ENCODE data around the gene RSPH10B2. TPM values are rescaled to one million over a fixed set of nuclear protein-coding genes. Genes with fewer than 3 reads are reported as not detected.
"Not testable (repeated sequence)": the region's sequence is repeated elsewhere in the genome, so short reads cannot be mapped to it uniquely, and the experiment has no call there.

The RSPH10B2 gene
- polyA plus RNA-seq, 1 of the 3 experiments (the other 2 are of a cell fraction), result 0.10 TPM

DNA sequence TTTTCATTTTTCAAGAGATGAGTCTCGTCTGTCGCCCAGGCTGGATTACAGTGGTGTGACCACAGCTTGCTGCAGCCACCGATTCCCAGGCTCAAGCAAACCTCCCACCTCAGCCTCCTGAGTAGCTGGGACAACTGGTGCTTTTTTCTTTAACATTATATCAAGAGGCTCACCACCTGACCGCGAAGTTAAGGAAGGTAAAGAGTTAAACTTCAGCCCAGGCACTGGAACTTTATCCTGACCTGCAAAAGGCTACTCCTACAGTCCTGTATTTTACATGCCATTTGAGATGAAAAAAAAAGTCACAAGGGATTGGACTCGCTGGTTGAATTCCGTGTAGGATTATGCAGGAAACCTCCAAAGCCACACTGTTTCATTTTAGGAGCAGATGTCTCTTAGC lies 61.6 kb downstream of the RSPH10B2 start:
- POLR2A ChIA-PET; H3K27ac ChIP-seq (ENCODE audit: low read depth in 2 of 2, low read length in 1 of 2); H3F3A ChIP-seq (replicated peaks; ENCODE audit: insufficient read depth); H3K4me2 ChIP-seq; H3K27me3 ChIP-seq (ENCODE audit: insufficient read depth); H3K9ac ChIP-seq; H3K9me3 ChIP-seq; H2AFZ ChIP-seq (ENCODE audit: low read depth); H3K9me2 ChIP-seq; H3K4me1 ChIP-seq (ENCODE audit: control insufficient read depth in 1 of 2, insufficient read depth in 2 of 2, low read depth in 1 of 2, low read length in 1 of 2); CTCF ChIA-PET; DNase-seq; H4K20me1 ChIP-seq (ENCODE audit: insufficient read depth); H3K79me2 ChIP-seq (ENCODE audit: insufficient read depth); H3K4me3 ChIP-seq (ENCODE audit: low read depth in 2 of 2, low read length in 1 of 2): not testable (repeated sequence)
- 97% methylated on average over 7 of the region's 7 CpGs for WGBS (ENCODE audit: low lambda C conversion rate)
- H3K36me3 ChIP-seq (replicated peaks in 1 of 2; ENCODE audit: control insufficient read depth in 1 of 2, insufficient read depth in 2 of 2, low read length in 1 of 2), result peaks cover 10 to 14% of the 10 kb centered on the region in 2 experiments

DNA sequence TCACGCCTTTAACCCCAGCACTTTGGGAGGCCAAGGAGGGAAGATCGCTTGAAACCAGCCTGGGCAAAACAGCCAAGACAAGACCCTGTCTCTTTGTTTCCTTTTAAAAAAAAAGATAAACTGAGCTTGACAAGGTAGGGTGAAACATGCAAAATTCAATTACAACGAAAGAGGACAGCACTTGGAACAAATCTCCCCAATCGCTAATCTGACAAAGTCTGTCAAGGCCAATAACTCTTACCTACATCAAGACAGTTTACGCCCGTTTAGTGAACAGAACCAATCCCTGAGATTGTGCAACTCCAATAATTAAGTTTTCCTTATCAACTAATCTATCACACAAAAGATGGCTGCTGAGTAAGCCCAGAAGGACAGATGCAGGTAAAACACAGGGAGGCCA lies 67.7 kb downstream of the RSPH10B2 start:
- 78% methylated on average over 6 of the region's 6 CpGs for WGBS (ENCODE audit: low lambda C conversion rate)
- H2AFZ ChIP-seq (ENCODE audit: low read depth); POLR2A ChIA-PET; H4K20me1 ChIP-seq (ENCODE audit: insufficient read depth); H3K9me3 ChIP-seq; DNase-seq; H3K27ac ChIP-seq (ENCODE audit: low read depth in 2 of 2, low read length in 1 of 2); H3K4me2 ChIP-seq; CTCF ChIA-PET; H3K79me2 ChIP-seq (ENCODE audit: insufficient read depth); H3K27me3 ChIP-seq (ENCODE audit: insufficient read depth); H3K9ac ChIP-seq; H3K4me1 ChIP-seq (ENCODE audit: control insufficient read depth in 1 of 2, insufficient read depth in 2 of 2, low read depth in 1 of 2, low read length in 1 of 2); H3K9me2 ChIP-seq; H3K4me3 ChIP-seq (ENCODE audit: low read depth in 2 of 2, low read length in 1 of 2); H3F3A ChIP-seq (replicated peaks; ENCODE audit: insufficient read depth): not testable (repeated sequence)
- H3K36me3 ChIP-seq (replicated peaks in 1 of 2; ENCODE audit: control insufficient read depth in 1 of 2, insufficient read depth in 2 of 2, low read length in 1 of 2), result peaks cover 12 to 20% of the 10 kb centered on the region in 2 experiments

DNA sequence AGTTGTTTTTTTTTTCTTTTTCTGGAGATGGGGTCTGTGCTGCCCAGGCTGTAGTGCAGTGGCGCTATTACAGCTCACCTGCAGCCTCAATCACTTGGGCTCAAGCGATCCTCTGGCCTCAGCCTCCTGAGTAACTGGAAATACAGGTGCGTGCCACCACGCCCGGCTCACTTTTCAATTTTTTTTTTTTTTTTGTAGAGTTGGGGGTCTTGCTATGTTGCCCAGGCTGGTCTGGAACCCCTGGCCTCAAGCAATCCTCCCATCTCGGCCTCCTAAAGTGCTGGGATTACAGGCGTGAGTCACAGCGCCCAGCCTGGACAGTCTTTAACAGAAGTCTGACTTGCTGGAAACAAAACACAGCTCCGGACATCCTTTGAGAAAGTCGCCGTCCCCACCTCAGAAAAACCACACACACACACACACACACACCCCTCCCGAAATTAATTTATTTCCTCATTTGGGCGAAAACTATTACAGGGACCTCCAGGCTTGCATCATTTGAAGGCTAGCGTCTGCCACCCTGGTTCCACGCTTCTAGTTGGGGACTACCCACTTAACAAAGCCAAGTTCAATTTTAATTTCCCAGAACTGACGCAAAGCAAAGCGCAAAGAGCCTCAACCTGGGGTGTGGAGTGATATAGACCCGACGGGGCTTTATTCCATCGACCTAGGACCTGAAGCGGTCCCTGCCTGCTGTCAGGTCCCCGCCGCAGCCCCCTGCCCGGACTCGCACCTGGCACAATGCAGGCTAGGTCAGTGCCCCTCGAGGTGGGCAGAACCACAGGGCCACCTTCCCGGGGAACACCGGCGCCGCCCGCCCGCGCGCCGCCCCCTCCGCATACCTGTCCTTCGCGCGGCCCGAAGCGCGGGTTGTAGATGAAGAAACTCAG lies 71.6 kb downstream of the RSPH10B2 start:
- H3K79me2 ChIP-seq (ENCODE audit: insufficient read depth); H3K9me3 ChIP-seq; H3K4me1 ChIP-seq (ENCODE audit: control insufficient read depth in 1 of 2, insufficient read depth in 2 of 2, low read depth in 1 of 2, low read length in 1 of 2); H3F3A ChIP-seq (replicated peaks; ENCODE audit: insufficient read depth); H3K27ac ChIP-seq (ENCODE audit: low read depth in 2 of 2, low read length in 1 of 2); H2AFZ ChIP-seq (ENCODE audit: low read depth); H3K9ac ChIP-seq; H3K27me3 ChIP-seq (ENCODE audit: insufficient read depth); H4K20me1 ChIP-seq (ENCODE audit: insufficient read depth); H3K9me2 ChIP-seq; CTCF ChIA-PET; DNase-seq: not testable (repeated sequence)
- 23% methylated on average over 15 of the region's 42 CpGs for WGBS (ENCODE audit: low lambda C conversion rate)
- H3K36me3 ChIP-seq (replicated peaks in 1 of 2; ENCODE audit: control insufficient read depth in 1 of 2, insufficient read depth in 2 of 2, low read length in 1 of 2), result peaks cover 10 to 13% of the 10 kb centered on the region in 2 experiments
- POLR2A ChIA-PET, result interaction anchor here (0.6 kb wide), 1 partner anchor 358 kb away, joined by 4 read pairs; no protein-coding TSS in a partner anchor
- peak overlapping the region; percentile 66 for H3K4me2 ChIP-seq
- H3K4me3 ChIP-seq (ENCODE audit: low read depth in 2 of 2, low read length in 1 of 2), result peak overlapping the region; percentile 42 to 51

DNA sequence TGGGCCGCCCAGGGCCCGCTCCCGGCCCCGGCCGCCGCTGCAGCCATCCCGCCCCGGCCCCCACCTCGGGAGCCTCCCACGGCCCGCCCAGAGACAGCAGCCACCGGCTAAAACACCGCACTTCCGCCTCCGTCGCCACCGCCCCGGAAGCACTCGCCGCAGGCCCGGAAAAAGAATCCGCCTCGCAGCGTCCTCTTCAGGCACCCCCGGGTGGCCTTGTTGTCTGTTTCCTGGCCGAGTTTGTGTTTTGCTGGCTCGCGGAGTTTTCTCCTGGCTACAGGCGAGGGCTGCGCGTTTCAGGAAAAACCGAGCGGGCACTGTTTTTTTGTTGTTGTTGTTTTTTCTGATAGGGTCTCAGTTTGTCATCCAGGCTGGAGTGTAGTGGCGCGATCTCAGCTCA lies 72.2 kb downstream of the RSPH10B2 start, which contains the start of gene CCZ1B:
Gene CCZ1B, minus strand, starts transcription at position 125 of the 400 bp plus-strand sequence. Its CDS starts 78 bp downstream, at position 47.
- DNase-seq; H3K79me2 ChIP-seq (ENCODE audit: insufficient read depth); H3K9me3 ChIP-seq; H4K20me1 ChIP-seq (ENCODE audit: insufficient read depth); H3K4me1 ChIP-seq (ENCODE audit: control insufficient read depth in 1 of 2, insufficient read depth in 2 of 2, low read depth in 1 of 2, low read length in 1 of 2); H3F3A ChIP-seq (replicated peaks; ENCODE audit: insufficient read depth); H3K9me2 ChIP-seq; CTCF ChIA-PET; H3K36me3 ChIP-seq (replicated peaks in 1 of 2; ENCODE audit: control insufficient read depth in 1 of 2, insufficient read depth in 2 of 2, low read length in 1 of 2); POLR2A ChIA-PET: not testable (repeated sequence)
- Histone ChIP-seq H3K27ac (ENCODE audit: low read depth in 2 of 2, low read length in 1 of 2) (peak within 1 kb of the TSS in 1 of 2 experiments; percentile 55; a peak in 1 of 4 replicates), H3K9ac (peak within 1 kb of the TSS; percentile 43; the same call in 1 of the 2 replicates), H3K4me2 (peak within 1 kb of the TSS; percentile 71), H3K27me3 (ENCODE audit: insufficient read depth) (peaks cover 14% of the 10 kb centered on the region; the same call in 1 of the 2 replicates), H2AFZ (ENCODE audit: low read depth) (peak within 1 kb of the TSS; percentile 94; the same call in 1 of the 2 replicates), H3K4me3 (ENCODE audit: low read depth in 2 of 2, low read length in 1 of 2) (peak within 1 kb of the TSS; percentile 42 to 51)
- TF ChIP-seq ELF1 (IDR thresholded peaks at IDR 0.05) (peak; percentile 90), POLR2AphosphoS5 (IDR thresholded peaks at IDR 0.05; ENCODE audit: low read depth, low read length) (peak; percentile 53; the same call in 1 of the 2 replicates), YY1 (IDR thresholded peaks at IDR 0.05; ENCODE audit: low read depth) (0 out of 2 replicates have a peak, but pooled peaks have one; percentile 40), GABPA (IDR thresholded peaks at IDR 0.05; ENCODE audit: low read depth) (peak; percentile 84), TAF1 (IDR thresholded peaks at IDR 0.05; ENCODE audit: borderline replicate concordance, low read depth, low read length) (0 out of 2 replicates have a peak, but pooled peaks have one; percentile 20)
- TF ChIP-seq, protein P1, sequence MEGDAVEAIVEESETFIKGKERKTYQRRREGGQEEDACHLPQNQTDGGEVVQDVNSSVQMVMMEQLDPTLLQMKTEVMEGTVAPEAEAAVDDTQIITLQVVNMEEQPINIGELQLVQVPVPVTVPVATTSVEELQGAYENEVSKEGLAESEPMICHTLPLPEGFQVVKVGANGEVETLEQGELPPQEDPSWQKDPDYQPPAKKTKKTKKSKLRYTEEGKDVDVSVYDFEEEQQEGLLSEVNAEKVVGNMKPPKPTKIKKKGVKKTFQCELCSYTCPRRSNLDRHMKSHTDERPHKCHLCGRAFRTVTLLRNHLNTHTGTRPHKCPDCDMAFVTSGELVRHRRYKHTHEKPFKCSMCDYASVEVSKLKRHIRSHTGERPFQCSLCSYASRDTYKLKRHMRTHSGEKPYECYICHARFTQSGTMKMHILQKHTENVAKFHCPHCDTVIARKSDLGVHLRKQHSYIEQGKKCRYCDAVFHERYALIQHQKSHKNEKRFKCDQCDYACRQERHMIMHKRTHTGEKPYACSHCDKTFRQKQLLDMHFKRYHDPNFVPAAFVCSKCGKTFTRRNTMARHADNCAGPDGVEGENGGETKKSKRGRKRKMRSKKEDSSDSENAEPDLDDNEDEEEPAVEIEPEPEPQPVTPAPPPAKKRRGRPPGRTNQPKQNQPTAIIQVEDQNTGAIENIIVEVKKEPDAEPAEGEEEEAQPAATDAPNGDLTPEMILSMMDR (IDR thresholded peaks at IDR 0.05), result peak; percentile 36; the same call in 1 of the 2 replicates
- TF ChIP-seq, protein P2, sequence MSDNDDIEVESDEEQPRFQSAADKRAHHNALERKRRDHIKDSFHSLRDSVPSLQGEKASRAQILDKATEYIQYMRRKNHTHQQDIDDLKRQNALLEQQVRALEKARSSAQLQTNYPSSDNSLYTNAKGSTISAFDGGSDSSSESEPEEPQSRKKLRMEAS (IDR thresholded peaks at IDR 0.05; ENCODE audit: low read depth), result peak; percentile 69
- 14% methylated on average over 11 of the region's 35 CpGs for WGBS (ENCODE audit: low lambda C conversion rate)

DNA sequence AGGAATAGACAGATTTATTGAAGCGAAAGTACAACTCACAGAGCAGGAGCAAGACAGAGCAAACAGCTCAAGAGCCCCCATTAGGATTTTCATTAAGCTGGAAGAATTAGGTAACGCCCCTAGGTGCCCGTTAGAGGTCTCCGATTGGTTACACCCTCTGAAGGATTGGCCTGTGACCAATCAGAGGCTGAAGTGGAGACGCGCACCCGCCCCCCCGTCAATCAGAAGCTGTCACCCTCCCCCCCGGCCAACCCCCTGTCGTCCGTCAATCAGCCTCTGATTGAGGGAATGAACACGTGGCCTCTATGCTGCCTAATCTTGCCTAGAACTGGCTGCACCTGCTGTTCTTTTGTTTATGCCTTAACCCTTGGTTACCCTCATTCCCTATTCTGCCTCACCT lies 73.3 kb downstream of the RSPH10B2 start:
- not testable (repeated sequence) for DNase-seq; H3K4me3 ChIP-seq (ENCODE audit: low read depth in 2 of 2, low read length in 1 of 2)
- 76% methylated on average over 8 of the region's 12 CpGs for WGBS (ENCODE audit: low lambda C conversion rate)

More for the DNA sequence above, 73.3 kb downstream of the RSPH10B2 start:
- H3K27ac ChIP-seq (ENCODE audit: low read depth in 2 of 2, low read length in 1 of 2); CTCF ChIA-PET; POLR2A ChIA-PET; H3K4me2 ChIP-seq; H3K79me2 ChIP-seq (ENCODE audit: insufficient read depth); H3K9me2 ChIP-seq; H3K9me3 ChIP-seq; H3F3A ChIP-seq (replicated peaks; ENCODE audit: insufficient read depth); H3K4me1 ChIP-seq (ENCODE audit: control insufficient read depth in 1 of 2, insufficient read depth in 2 of 2, low read depth in 1 of 2, low read length in 1 of 2); H2AFZ ChIP-seq (ENCODE audit: low read depth); H3K9ac ChIP-seq; H3K36me3 ChIP-seq (replicated peaks in 1 of 2; ENCODE audit: control insufficient read depth in 1 of 2, insufficient read depth in 2 of 2, low read length in 1 of 2); H4K20me1 ChIP-seq (ENCODE audit: insufficient read depth): not testable (repeated sequence)
- H3K27me3 ChIP-seq (ENCODE audit: insufficient read depth), result peaks cover 23% of the 10 kb centered on the region; the same call in 1 of the 2 replicates

Data from SK-N-SH (cell line).